WTC11 (cell line): ENCODE measurements around the gene IL25. TPM values are rescaled to one million over a fixed set of nuclear protein-coding genes. Genes with fewer than 3 reads are reported as not detected.

Source experiments
- ATAC-seq: fragments of 200-7000 bp; cut with Tn5 transposase; 2 replicates; pipeline ENCODE4 v1.10.0; 2021; ENCODE audit warnings: mild to moderate bottlenecking, moderate library complexity
- CTCF ChIA-PET: fragments of 300-600 bp; sonication (Branson Sonifier 250); formaldehyde crosslinking; loops from one replicate; lab custom pipeline; 2021; ENCODE audit warnings: antibody characterized with exemption; lab: Charles Lee
- POLR2A ChIA-PET: fragments of 350-600 bp; sonication (Branson Sonifier 250); formaldehyde crosslinking; loops from one replicate; lab custom pipeline; 2021; ENCODE audit warnings: antibody characterized with exemption; lab: Charles Lee
- DNase-seq: peaks from one replicate; pipeline ENCODE4 v3.0.0; 2021; ENCODE audit warnings: low spot score
- H3K27ac Mint-ChIP-seq: 2 replicates; pipeline ENCODE4 v1.8.0; 2021; ENCODE audit warnings: mixed read lengths
- H3K27me3 Mint-ChIP-seq: 2 replicates; pipeline ENCODE4 v1.8.0; 2021; ENCODE audit warnings: low read depth, mild to moderate bottlenecking, moderate library complexity, mixed read lengths
- H3K36me3 Mint-ChIP-seq: 2 replicates; pipeline ENCODE4 v1.8.0; 2021; ENCODE audit warnings: mixed read lengths
- H3K4me1 Mint-ChIP-seq: 2 replicates; pipeline ENCODE4 v1.8.0; 2022; ENCODE audit warnings: mixed read lengths
- H3K4me3 Mint-ChIP-seq: 2 replicates; pipeline ENCODE4 v1.8.0; 2021; ENCODE audit warnings: mild to moderate bottlenecking, moderate library complexity, mixed read lengths
- H3K9me3 Mint-ChIP-seq: 2 replicates; pipeline ENCODE4 v1.8.0; 2021; ENCODE audit warnings: mixed read lengths
- FOXK1 ChIP-seq: sonication (generic); formaldehyde crosslinking; IDR thresholded peaks from 2 replicates; pipeline ENCODE4 v1.8.0; 2022; ENCODE audit warnings: mild to moderate bottlenecking, moderate library complexity, missing genetic modification reagents
- FOXP4 ChIP-seq: sonication (generic); formaldehyde crosslinking; IDR thresholded peaks from 2 replicates; pipeline ENCODE4 v1.8.0; 2022; ENCODE audit warnings: mild to moderate bottlenecking, missing genetic modification reagents
- GRHL2 ChIP-seq: fragments of 250-450 bp; sonication (Bioruptor Pico); IDR thresholded peaks from 2 replicates; pipeline ENCODE4 v1.8.0; 2022; ENCODE audit warnings: mild to moderate bottlenecking, moderate library complexity; ENCODE audit not compliant: insufficient replicate concordance, severe bottlenecking
- JUN ChIP-seq: sonication (generic); formaldehyde crosslinking; IDR thresholded peaks from 2 replicates; pipeline ENCODE4 v1.8.0; 2023; ENCODE audit warnings: mild to moderate bottlenecking, missing genetic modification reagents
- KAT7 ChIP-seq: sonication (generic); formaldehyde crosslinking; IDR thresholded peaks from 2 replicates; pipeline ENCODE4 v1.8.1; 2023; ENCODE audit warnings: missing genetic modification reagents, mild to moderate bottlenecking, borderline replicate concordance
- NFE2L1 ChIP-seq: sonication (generic); formaldehyde crosslinking; IDR thresholded peaks from 2 replicates; pipeline ENCODE4 v1.8.1; 2023; ENCODE audit warnings: missing genetic modification reagents
- NR1H2 ChIP-seq: sonication (generic); formaldehyde crosslinking; IDR thresholded peaks from 2 replicates; pipeline ENCODE4 v1.9.0; 2021; ENCODE audit warnings: mild to moderate bottlenecking, moderate library complexity, missing genetic modification reagents
- RELA ChIP-seq: sonication (generic); formaldehyde crosslinking; IDR thresholded peaks from 2 replicates; pipeline ENCODE4 v1.8.1; 2022; ENCODE audit warnings: missing genetic modification reagents, mild to moderate bottlenecking, borderline replicate concordance
- RORB ChIP-seq: fragments of 250-450 bp; sonication (Bioruptor Pico); IDR thresholded peaks from 2 replicates; pipeline ENCODE4 v1.9.0; 2021; ENCODE audit warnings: mild to moderate bottlenecking
- SOX15 ChIP-seq: fragments of 250-450 bp; sonication (Bioruptor Pico); IDR thresholded peaks from 2 replicates; pipeline ENCODE4 v1.9.0; 2021; ENCODE audit warnings: mild to moderate bottlenecking
- TEAD1 ChIP-seq: sonication (generic); formaldehyde crosslinking; IDR thresholded peaks from 2 replicates; pipeline ENCODE4 v1.8.0; 2022; ENCODE audit warnings: mild to moderate bottlenecking, missing genetic modification reagents
- USF2 ChIP-seq: sonication (generic); formaldehyde crosslinking; IDR thresholded peaks from 2 replicates; pipeline ENCODE4 v1.8.1; 2023; ENCODE audit warnings: mild to moderate bottlenecking, missing genetic modification reagents, moderate library complexity
- ZNF121 ChIP-seq: sonication (generic); formaldehyde crosslinking; IDR thresholded peaks from 2 replicates; pipeline ENCODE4 v1.8.0; 2023; ENCODE audit warnings: missing genetic modification reagents
- ZNF138 ChIP-seq: sonication (generic); formaldehyde crosslinking; conservative IDR thresholded peaks from 2 replicates; pipeline ENCODE4 v1.8.1; 2022; ENCODE audit warnings: mild to moderate bottlenecking, moderate library complexity, missing genetic modification reagents
- ZNF263 ChIP-seq: sonication (generic); formaldehyde crosslinking; IDR thresholded peaks from 2 replicates; pipeline ENCODE4 v1.8.1; 2022; ENCODE audit warnings: low read depth, mild to moderate bottlenecking, moderate library complexity, missing genetic modification reagents
- ZNF281 ChIP-seq: sonication (generic); formaldehyde crosslinking; IDR thresholded peaks from 2 replicates; pipeline ENCODE4 v1.8.0; 2023; ENCODE audit warnings: mild to moderate bottlenecking, missing genetic modification reagents
- total RNA-seq: library from RNA; stranded (reverse); gene quantifications from 3 replicates; pipeline ENCODE4 v1.2.3, GENCODE V29; 2021
- TF ChIP-seq, protein P1 (sequence below): fragments of 250-450 bp; sonication (Bioruptor Pico); IDR thresholded peaks from 2 replicates; pipeline ENCODE4 v1.8.0; 2021; ENCODE audit warnings: mild to moderate bottlenecking
- TF ChIP-seq, protein P2 (sequence below): fragments of 200-600 bp; IDR thresholded peaks from 2 replicates; pipeline ENCODE4 v1.8.0; 2022; ENCODE audit warnings: antibody characterized with exemption
- TF ChIP-seq, protein P3 (sequence below): sonication (generic); formaldehyde crosslinking; IDR thresholded peaks from 2 replicates; pipeline ENCODE4 v1.8.0; 2022; ENCODE audit warnings: missing genetic modification reagents
- TF ChIP-seq, protein P4 (sequence below): sonication (generic); formaldehyde crosslinking; IDR thresholded peaks from 2 replicates; pipeline ENCODE4 v1.8.1; 2022; ENCODE audit warnings: low read depth, mild to moderate bottlenecking, moderate library complexity, missing genetic modification reagents, borderline replicate concordance

The IL25 gene
- total RNA-seq, 1 experiment from 2014 or later = 0.24 TPM

DNA sequence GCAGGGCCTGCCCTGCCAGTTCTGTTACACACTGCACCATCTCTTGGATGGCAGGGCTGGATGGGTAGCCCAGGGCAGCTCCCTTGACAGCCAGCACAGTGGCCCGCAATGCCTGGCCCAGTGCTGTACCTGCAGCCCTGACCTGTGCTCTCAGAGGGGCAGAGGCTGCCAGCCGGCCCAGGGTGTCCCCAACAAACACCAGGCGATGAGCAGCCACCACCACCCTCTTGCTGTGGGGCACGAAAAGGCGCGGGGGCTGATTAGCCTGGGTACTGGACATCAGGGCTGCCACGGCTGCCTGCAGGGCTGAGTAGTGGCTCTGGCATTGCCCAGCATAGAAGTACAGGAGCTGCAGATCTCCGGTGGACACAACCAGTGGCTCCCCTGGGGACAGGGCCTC is 15.3 kb upstream of the IL25 start:
- Mint-ChIP-seq H3K27ac (no peak overlapping the region), H3K4me3 (no peak overlapping the region), H3K9me3 (no peaks in the 10 kb centered on the region), H3K27me3 (peaks cover 21% of the 10 kb centered on the region), H3K4me1 (peaks cover 8% of the 10 kb centered on the region), H3K36me3 (peaks cover 14% of the 10 kb centered on the region)
- TF ChIP-seq ZNF281 (CRISPR knock-in tag) = no peak
- no peak for TF ChIP-seq KAT7 (CRISPR knock-in tag)
- TF ChIP-seq ZNF121 (CRISPR knock-in tag) = no peak
- TF ChIP-seq, protein P1, sequence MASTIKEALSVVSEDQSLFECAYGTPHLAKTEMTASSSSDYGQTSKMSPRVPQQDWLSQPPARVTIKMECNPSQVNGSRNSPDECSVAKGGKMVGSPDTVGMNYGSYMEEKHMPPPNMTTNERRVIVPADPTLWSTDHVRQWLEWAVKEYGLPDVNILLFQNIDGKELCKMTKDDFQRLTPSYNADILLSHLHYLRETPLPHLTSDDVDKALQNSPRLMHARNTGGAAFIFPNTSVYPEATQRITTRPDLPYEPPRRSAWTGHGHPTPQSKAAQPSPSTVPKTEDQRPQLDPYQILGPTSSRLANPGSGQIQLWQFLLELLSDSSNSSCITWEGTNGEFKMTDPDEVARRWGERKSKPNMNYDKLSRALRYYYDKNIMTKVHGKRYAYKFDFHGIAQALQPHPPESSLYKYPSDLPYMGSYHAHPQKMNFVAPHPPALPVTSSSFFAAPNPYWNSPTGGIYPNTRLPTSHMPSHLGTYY (CRISPR knock-in tag) = no peak
- no peak for TF ChIP-seq USF2 (CRISPR knock-in tag)
- ChIA-PET POLR2A (no interaction called here), CTCF (interaction anchor here (1.0 to 1.4 kb wide), 2 partner anchors 23 to 99 kb away, joined by 3 to 4 read pairs; no protein-coding TSS in a partner anchor)
- ATAC-seq (no peak), DNase-seq (no peak)

DNA sequence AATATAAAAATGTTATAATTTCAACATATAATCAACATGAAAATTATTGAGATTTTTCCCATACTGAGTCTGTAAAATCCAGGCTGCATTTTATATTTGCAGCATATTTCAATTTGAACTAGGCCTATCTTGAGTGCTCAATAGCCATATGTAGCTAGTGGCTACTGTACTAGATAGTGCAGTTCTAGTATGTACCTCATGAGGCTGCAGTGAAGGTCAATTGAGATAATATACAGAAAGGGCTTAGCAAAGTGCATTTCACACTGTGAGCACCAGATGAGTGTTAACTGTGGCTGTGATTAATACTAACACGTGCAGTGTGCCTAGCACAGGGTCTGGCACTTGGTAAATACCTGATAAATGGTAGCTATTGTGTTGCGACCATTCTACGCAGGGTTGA is 14.6 kb upstream of the IL25 start:
- H3K9me3 Mint-ChIP-seq = no peaks in the 10 kb centered on the region
- no peak overlapping the region for H3K4me3 Mint-ChIP-seq
- ATAC-seq = no peak
- CTCF ChIA-PET = interaction anchor here (1.0 to 6.5 kb wide), 3 partner anchors 22 to 99 kb away, joined by 3 to 95 read pairs (median 4); no protein-coding TSS in a partner anchor
- H3K4me1 Mint-ChIP-seq = peaks cover 10% of the 10 kb centered on the region
- no peak for DNase-seq
- H3K27me3 Mint-ChIP-seq = peaks cover 20% of the 10 kb centered on the region
- POLR2A ChIA-PET = no interaction called here
- TF ChIP-seq, protein P2, sequence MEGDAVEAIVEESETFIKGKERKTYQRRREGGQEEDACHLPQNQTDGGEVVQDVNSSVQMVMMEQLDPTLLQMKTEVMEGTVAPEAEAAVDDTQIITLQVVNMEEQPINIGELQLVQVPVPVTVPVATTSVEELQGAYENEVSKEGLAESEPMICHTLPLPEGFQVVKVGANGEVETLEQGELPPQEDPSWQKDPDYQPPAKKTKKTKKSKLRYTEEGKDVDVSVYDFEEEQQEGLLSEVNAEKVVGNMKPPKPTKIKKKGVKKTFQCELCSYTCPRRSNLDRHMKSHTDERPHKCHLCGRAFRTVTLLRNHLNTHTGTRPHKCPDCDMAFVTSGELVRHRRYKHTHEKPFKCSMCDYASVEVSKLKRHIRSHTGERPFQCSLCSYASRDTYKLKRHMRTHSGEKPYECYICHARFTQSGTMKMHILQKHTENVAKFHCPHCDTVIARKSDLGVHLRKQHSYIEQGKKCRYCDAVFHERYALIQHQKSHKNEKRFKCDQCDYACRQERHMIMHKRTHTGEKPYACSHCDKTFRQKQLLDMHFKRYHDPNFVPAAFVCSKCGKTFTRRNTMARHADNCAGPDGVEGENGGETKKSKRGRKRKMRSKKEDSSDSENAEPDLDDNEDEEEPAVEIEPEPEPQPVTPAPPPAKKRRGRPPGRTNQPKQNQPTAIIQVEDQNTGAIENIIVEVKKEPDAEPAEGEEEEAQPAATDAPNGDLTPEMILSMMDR = no peak
- no peak for TF ChIP-seq ZNF263 (CRISPR knock-in tag)
- TF ChIP-seq NR1H2 = no peak
- no peak for TF ChIP-seq SOX15 (CRISPR knock-in tag)
- TF ChIP-seq RORB (CRISPR knock-in tag) = no peak
- TF ChIP-seq NFE2L1 (CRISPR knock-in tag) = no peak
- TF ChIP-seq ZNF121 (CRISPR knock-in tag) = no peak
- no peak for TF ChIP-seq GRHL2 (CRISPR knock-in tag)
- no peak for TF ChIP-seq JUN
- TF ChIP-seq, protein P3, sequence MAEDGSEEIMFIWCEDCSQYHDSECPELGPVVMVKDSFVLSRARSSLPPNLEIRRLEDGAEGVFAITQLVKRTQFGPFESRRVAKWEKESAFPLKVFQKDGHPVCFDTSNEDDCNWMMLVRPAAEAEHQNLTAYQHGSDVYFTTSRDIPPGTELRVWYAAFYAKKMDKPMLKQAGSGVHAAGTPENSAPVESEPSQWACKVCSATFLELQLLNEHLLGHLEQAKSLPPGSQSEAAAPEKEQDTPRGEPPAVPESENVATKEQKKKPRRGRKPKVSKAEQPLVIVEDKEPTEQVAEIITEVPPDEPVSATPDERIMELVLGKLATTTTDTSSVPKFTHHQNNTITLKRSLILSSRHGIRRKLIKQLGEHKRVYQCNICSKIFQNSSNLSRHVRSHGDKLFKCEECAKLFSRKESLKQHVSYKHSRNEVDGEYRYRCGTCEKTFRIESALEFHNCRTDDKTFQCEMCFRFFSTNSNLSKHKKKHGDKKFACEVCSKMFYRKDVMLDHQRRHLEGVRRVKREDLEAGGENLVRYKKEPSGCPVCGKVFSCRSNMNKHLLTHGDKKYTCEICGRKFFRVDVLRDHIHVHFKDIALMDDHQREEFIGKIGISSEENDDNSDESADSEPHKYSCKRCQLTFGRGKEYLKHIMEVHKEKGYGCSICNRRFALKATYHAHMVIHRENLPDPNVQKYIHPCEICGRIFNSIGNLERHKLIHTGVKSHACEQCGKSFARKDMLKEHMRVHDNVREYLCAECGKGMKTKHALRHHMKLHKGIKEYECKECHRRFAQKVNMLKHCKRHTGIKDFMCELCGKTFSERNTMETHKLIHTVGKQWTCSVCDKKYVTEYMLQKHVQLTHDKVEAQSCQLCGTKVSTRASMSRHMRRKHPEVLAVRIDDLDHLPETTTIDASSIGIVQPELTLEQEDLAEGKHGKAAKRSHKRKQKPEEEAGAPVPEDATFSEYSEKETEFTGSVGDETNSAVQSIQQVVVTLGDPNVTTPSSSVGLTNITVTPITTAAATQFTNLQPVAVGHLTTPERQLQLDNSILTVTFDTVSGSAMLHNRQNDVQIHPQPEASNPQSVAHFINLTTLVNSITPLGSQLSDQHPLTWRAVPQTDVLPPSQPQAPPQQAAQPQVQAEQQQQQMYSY (CRISPR knock-in tag) = no peak
- TF ChIP-seq FOXK1 (CRISPR knock-in tag) = no peak
- TF ChIP-seq FOXP4 = no peak
- TF ChIP-seq TEAD1 (CRISPR knock-in tag) = no peak
- TF ChIP-seq RELA (CRISPR knock-in tag) = no peak
- no peak for TF ChIP-seq ZNF138
- TF ChIP-seq, protein P4, sequence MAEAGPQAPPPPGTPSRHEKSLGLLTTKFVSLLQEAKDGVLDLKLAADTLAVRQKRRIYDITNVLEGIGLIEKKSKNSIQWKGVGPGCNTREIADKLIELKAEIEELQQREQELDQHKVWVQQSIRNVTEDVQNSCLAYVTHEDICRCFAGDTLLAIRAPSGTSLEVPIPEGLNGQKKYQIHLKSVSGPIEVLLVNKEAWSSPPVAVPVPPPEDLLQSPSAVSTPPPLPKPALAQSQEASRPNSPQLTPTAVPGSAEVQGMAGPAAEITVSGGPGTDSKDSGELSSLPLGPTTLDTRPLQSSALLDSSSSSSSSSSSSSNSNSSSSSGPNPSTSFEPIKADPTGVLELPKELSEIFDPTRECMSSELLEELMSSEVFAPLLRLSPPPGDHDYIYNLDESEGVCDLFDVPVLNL = no peak
- no peak overlapping the region for H3K27ac Mint-ChIP-seq
- peaks cover 15% of the 10 kb centered on the region for H3K36me3 Mint-ChIP-seq
